Activated naive CD4-positive, alpha-beta T cell treated with Interleukin-2 at 50 U/mL for 16 hours (primary cell): ENCODE measurements around the gene CIT.
"Not testable (repeated sequence)": the region's sequence is repeated elsewhere in the genome, so short reads cannot be mapped to it uniquely, and the experiment has no call there.

Experiments used
- DNase-seq: peaks from one replicate; pipeline ENCODE4 v3.0.0-alpha.2; 2020

Gene CIT

DNA sequence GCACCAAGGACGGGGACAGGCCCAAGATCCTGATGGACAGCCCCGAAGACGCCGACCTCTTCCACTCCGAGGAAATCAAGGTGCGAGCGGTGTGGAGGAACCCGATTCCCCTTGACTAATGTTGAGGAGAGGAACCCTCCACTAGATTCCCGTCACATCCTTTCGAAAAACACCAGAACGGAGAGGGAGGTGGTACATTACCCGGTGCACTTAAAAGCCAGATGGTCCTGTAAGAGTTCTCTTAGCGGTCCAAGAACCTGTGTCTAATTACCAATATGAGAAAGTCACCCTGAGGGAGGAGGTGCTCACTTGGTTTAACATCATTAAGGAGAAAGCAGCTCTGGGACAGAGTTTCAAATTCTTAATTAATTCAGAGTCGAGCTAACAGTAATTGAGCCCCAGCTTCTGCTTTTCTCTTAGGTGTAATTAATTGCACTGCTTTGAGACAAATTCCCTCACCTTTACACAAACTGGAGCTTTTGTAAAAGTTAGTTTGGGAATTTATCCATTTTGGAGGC, 208.7 kb downstream of the CIT start:
- DNase-seq, result no peak

DNA sequence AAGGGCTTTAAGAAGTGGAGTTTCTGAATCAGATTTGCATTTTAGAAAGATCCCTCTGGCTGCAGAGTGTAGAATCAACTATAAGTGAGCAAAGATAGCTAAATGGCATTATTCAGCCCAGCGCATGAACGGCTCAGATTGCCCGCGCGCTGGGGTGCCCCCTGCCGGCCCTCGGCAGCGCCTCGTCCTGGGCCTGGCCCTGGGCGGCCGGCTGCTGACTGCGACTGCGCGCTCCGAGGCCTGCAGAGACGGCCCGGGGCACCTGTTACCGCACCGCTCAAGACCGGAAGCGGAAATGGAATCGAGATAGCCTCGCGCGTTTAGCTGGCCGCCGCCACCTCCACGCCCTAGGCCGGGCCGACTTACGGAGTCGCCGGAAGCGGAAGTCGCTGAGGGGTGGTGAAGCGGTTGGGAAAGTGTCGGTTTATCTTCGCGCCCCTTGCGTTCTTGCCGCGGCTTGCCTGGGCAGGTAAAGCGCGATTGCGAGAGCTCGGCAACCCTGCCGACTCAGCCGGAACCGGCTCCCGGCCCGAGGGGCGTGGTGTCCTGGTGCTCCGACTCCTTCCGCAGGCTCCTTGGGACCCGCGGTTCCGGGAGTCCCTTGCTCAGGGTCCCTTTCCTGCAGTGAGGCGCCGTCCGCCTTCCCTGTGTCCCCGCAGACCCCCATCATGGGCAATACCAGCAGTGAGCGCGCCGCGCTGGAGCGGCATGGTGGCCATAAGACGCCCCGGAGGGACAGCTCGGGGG, 209.4 kb downstream of the CIT start, which contains the start of gene PRKAB1:
Gene PRKAB1 (plus strand): TSS at position 557 of the 747 bp plus-strand sequence. CDS start 112 bp downstream, at position 669.
- peak; percentile 96 for DNase-seq

DNA sequence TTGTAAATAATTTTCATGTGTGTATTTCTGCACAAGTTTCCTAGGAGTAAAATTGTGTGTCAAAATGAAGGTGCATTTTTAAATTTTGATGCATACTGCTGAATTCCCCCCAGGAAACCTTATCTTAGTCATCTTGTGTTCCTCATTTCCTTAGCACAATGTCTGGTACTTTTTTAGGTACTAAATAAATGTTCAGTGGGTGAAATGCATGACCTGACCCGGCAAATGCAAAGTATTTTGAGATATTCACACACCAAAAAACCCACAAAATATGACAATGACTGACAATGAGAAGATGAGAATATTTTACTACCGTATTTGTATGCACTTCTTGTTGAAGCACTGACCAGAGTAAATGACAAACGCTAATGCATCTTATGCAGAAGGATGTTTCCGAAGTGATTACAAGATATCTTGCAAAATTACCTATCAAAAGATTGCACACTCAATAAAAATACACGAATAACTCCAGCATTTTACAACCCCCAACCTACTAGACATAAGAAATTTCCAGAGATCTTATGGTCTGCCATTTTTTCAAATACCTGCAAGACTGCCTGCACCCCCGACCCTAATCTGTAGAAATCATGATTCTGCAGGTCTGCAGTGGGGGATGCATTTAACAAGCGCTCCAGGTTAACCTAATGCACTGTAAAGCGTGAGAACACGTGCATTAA, 210.1 kb downstream of the CIT start:
- DNase-seq, result no peak

DNA sequence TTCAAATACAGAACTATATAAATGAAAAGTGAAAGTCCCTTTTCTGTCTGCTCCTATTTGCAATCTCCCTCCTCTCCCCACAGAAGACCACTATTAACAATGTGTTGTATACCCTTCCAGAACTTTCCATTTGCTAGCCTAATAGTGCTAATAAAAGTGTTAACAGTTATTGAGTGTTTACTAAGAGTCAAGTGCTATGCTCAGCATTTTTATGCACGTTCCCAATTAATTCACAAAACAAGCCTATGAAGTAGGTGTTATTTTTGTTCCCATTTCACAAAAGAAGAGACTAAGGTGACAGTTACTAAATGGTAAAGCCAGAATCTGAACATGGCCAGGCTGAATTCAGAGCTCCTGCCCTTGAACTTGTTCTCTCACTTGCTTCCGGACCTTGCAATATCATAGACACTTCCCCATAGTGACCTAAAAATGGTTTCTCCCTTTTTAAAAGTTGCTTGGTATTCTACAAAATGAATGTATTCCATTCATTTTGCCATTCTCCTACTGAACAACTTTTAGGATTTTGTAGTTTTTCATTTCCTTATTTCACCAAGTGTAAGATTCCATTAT, 210.8 kb downstream of the CIT start:
- DNase-seq, result no peak

DNA sequence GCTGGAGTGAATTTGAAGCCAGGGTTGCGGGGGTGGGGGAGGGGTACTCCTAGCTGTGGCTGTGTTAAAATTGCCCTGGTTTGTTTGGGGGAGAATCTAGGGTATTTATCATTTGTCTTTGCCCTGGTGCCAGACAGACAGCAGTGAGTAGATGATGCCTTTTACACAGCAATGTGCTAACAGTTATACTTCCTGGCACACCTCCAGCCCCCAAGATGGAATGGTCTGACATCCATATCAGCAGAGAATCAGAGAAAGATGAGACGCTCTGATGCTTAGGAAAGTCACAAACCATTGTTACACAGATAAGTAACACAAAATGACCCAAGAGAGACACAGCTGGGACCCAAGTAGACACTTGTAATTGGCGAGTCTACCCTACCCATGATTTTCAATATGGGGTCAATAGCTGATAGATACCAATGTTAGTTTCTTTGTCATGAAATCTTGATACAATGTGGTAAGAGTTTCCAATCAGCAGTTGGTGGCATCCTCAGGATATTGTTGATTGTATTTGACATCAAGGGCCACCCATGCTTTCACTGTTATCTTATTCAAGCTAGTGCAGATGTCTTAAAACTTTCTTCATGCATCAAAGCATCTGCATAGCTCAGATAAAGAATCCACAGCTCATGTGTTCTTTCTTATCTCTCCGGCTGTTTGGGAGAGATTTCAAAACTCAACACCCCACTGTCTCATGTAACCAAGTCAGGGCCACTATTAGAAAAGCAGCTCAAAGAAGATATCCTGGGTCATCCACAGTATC, 211.8 kb downstream of the CIT start:
- no peak for DNase-seq

DNA sequence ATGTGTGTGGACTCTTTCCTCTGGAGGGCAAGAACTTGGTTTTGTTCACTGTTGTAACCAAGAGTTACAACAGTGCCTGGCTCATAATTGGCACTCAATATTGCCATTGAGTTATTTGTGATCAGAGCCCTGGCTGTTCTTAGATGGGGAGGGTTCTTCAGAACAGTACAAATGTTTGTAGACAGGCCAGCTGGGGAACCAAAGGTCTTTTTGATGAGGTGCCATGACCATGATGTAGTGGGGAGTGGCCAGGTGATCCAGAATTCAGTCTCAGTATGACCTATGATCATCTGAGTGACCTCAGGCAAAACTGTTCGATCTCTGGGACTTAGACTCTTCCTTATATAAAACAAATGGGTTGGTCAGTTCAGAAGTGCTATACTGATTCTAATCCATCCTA, 212.5 kb downstream of the CIT start:
- no peak for DNase-seq

DNA sequence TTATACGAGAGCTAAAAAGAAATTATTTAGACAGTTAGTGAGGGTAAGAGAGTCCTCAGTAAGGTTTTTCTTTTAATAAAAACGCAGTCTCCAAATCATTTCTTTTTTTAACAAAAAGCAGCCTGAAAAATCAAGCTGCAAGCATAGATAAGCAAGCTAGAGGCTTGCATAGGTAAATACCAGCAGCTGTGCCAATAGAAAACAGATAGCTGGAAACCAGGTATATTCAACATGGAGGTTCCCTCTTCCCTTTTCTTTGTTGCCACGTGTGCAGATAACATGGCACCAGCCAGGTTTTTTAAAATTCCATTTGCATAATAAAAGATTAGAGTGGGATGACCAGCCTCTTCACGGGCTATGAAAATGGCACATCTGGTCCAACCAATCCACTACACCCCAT, 215.2 kb downstream of the CIT start:
- DNase-seq, result no peak

DNA sequence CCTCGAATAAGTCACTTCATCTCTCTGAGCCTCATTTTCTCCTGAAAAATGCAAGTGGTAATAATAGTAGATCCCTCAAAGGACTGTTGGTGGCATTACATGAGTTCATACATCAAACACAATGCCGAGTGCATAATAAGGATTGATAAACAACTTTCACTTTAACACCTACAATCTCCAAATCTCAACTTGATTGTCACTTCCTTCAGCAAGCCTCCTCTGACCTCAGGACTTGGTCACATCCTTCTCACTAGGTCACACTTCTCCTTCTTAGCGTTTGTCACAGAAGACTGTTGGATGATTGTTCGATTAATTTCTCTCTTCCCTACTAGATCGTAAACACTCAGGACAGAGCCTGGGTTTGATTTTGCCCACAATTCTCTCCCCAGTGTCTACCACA, 217.0 kb downstream of the CIT start:
- no peak for DNase-seq

DNA sequence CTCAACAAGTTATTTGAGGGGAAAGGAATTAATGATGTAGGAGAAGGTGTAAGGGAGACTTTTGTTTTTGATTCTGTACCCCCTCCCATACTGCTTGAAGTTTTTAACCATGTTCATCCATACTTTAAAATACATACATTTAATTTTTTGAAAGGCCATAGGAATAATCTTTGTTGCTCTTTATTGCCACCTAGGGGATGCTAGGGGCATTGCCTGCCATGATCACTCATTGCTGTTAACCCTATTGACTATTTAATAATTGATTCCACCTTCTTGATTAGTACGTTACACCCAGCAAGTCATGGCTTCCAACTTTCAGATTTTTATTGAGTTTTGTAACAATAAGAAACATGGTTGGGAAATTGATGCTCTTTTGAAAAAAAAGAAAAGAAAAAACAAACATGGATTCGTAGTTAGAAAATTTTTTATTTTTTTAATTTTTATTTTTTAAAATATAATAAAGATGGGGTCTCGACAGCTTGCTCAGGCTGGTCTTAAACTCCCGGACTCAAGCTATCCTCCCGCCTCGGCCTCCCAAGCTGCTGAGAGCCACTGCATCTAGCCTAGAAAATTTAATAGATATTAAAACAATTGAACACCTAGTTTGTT, 217.7 kb downstream of the CIT start:
- peak; percentile 55 for DNase-seq

DNA sequence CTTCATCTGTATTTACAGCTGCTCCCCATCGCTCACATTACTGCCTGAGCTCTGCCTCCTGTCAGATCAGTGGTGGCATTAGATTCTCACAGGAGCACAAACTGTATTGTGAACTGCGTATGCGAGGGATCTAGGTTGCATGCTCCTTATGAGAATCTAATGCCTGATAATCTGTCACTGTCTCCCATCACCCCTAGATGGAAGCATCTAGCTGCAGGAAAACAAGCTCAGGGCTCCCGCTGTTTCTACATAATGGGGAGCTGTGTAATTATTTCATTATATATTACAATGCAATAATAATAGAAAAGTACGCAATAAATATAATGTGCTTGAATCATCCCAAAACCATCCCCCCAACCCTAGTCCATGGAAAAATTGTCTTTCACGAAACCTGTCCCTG, 219.0 kb downstream of the CIT start:
- not testable (repeated sequence) for DNase-seq

DNA sequence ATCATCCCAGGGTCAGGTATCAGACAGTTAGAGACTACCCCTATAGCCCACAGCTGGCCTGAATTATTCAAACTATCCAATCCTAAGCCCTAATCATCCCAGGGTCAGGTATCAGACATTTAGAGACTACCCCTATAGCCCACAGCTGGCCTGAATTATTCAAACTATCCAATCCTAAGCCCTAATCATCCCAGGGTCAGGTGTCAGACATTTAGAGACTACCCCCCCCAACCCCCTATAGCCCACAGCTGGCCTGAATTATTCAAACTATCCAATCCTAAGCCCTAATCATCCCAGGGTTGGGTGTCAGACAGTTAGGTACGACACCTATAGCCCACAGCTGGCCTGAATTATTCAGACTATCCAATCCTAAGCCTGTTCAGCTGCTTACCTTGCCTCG, 220.1 kb downstream of the CIT start:
- not testable (repeated sequence) for DNase-seq

DNA sequence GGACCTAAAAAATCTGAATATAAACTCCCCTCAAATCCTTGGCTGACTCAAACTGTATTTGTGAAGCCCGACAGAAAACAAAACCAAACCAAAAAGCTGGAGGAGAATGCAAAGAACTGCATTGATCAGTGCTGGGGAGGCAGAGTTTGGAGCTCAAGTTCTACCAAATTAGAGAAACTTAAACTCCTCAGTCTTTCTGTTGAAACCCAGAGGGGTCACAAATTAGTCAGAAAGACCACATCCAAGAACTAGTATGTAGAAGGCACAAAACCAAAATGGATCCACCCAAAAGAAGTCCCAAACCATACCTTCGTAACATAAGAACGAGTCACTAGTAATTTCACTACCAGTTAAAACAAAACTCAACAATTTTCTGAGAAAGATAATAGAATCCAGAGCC, 224.5 kb downstream of the CIT start:
- no peak for DNase-seq

DNA sequence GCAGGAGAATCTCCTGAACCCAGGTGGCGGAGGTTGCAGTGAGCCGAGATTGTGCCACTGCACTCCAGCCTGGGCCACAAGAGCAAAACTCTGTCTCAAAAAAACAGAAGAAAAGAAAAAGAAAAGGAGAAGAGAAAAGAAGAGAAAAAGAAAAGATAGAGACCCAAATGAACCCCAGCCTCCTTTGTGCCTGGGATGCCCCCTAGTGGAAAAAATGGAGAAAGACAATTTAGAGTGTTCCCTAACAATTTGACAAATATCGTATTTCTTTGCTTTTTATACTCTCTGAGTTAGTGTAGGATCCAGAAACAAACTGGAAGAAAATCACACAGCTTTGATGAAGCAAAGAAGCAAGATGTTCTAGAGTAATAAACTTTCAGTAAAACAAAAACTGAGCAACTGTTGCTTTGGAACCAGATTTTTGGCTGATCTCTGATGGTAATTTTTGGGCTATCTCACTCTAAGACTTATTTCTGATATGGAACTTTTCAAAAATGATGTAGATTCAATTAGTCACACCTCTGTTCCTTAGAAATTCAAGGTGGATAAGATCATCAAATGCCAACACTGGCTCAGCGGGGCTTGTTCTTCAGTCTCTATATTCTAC, 227.8 kb downstream of the CIT start:
- DNase-seq, result no peak

DNA sequence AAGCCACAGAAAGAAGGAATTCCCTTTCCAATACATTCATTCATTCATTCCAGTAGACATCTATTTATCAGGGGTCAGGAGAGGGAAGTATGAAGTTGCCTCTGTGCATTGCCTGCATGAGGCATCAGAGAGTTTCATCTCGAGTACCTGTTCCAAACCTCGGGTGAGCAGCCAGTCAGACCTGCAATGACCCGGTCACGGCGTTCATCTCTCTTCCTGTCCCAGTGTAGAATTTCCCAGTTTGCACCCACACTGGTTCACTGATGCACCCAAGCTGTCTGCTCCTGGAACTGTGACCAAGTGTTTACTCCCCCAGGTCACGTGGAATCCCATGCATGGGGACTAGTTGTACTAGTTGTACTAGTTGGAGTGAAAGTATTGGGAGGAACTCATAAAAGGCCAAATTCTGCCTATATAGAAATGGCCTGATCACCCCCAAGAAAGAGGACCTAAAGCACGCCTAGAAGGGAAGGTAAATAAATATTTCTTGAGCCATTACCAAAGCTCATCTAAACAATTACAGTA, 231.5 kb downstream of the CIT start:
- DNase-seq, result no peak

DNA sequence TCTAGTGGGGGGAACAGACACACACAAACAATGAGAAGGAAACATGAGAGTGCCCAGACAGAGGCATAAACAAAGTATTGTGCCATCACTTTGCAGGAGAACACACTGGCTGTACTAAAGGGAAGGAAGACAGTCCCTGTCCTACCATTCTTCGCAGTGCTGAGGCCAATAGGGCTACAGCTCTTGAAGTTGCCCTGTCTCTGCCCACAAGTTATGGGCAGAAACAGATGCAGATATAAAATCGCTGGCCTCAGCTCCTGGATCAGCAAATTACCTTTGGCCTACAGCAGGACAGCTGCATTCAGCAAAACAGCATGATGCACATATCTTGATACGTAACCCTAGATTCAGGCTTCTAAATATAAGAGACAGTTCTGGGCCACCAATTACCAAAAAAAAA, 232.2 kb downstream of the CIT start:
- DNase-seq, result no peak

DNA sequence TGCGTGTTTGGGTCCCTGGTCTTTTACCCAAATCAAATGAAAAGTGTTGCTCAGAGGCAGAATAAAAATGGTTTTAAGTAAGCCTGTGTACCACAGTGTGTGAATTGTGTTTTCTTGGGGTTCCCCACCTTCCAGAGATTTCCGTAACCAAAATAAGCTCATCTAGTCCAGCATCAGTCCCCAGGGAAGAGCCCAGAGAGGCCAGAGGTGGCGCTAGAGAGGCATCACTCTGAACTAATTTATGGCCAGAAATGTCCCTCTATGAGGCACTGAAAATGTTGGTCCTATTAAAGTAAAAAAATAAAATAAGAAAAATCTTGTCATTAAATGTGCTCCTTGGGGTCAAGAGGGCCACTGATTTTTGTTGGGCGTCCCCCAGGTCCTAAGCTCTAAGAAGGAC, 234.1 kb downstream of the CIT start:
- no peak for DNase-seq
